Lower leg skin (tissue), 4 donors: Measurements from ENCODE around the gene ARAP3. TPM values are rescaled to one million over a fixed set of nuclear protein-coding genes. Genes with fewer than 3 reads are reported as not detected.

Experiments used
- DNase-seq, 2 donors: peaks; one replicate each; pipeline ENCODE4 v3.0.0-alpha.2; 2019; ENCODE audit warnings: low spot score in 2 of 2
- H3K4me3 ChIP-seq: fragments of 200-600 bp; sonication (generic); 2 replicates; pipeline ENCODE4 v1.5.1; 2017; ENCODE audit warnings: mild to moderate bottlenecking, low read depth; ENCODE audit not compliant: poor library complexity, severe bottlenecking
- CTCF ChIP-seq, 3 donors: fragments of 450-650 bp; IDR thresholded peaks; one replicate each; pipeline ENCODE4 v1.5.1; 2016; ENCODE audit warnings: antibody characterized with exemption in 3 of 3, mild to moderate bottlenecking in 3 of 3, moderate library complexity in 2 of 3
- POLR2A ChIP-seq, 2 donors: fragments of 450-650 bp; IDR thresholded peaks; one replicate each; pipeline ENCODE4 v1.6.1; 2016 to 2017; ENCODE audit warnings: antibody characterized with exemption in 2 of 2, mild to moderate bottlenecking in 1 of 2, moderate library complexity in 1 of 2
- WGBS, 2 donors: methylation state at CpG; one replicate each; pipeline ENCODE4 v1.1.5; 2018; 5-methylcytosine and 5-hydroxymethylcytosine counted together
- intact Hi-C: fragments of 100-400 bp; cut with DNase I; formaldehyde crosslinking; loops from one replicate; pipeline ENCODE4 v1.15.0; 2023; ENCODE audit warnings: low total_unique reads
- total RNA-seq, 4 donors: library from RNA; depleted of rRNA; stranded (reverse); fragments of >200 nt; gene quantifications; one replicate each; pipeline ENCODE4 v1.1.0, GENCODE V29; 2016

ARAP3 gene
- total RNA-seq, 4 donors from 2014 or later: 2.1 to 4.2 (median 3.7) TPM

GRCh38 chr5:141647851-141648250, 34.2 kb downstream of the ARAP3 start:
- DNase-seq: no peak
- intact Hi-C loops: no loop called here
- H3K4me3 ChIP-seq: no peak overlapping the region
- no peak for TF ChIP-seq POLR2A (IDR thresholded peaks at IDR 0.05)
- no peak for TF ChIP-seq CTCF (IDR thresholded peaks at IDR 0.05)
- WGBS, 2 donors: 80 to 91% methylated on average over 3 of the region's 3 CpGs

- 84 to 86% methylated on average over 5 of the region's 5 CpGs for WGBS, 2 donors
- TF ChIP-seq CTCF (IDR thresholded peaks at IDR 0.05) (no peak), POLR2A (IDR thresholded peaks at IDR 0.05) (no peak)
- DNase-seq: no peak
- intact Hi-C loops: no loop called here
- no peak overlapping the region for H3K4me3 ChIP-seq
Observed at GRCh38 chr5:141647242-141647641, 34.8 kb downstream of the ARAP3 start.

GRCh38 chr5:141646026-141646425, 36.0 kb downstream of the ARAP3 start:
- intact Hi-C loops: no loop called here
- 87 to 93% methylated on average over 6 of the region's 6 CpGs for WGBS, 2 donors
- H3K4me3 ChIP-seq: no peak overlapping the region
- DNase-seq: no peak
- TF ChIP-seq POLR2A (IDR thresholded peaks at IDR 0.05): no peak
- no peak for TF ChIP-seq CTCF (IDR thresholded peaks at IDR 0.05)

- 94 to 97% methylated on average over 2 of the region's 2 CpGs for WGBS, 2 donors
- TF ChIP-seq CTCF (IDR thresholded peaks at IDR 0.05): no peak
- no peak for TF ChIP-seq POLR2A (IDR thresholded peaks at IDR 0.05)
- H3K4me3 ChIP-seq: no peak overlapping the region
- peak in 1 of 2 donors; percentile 70 for DNase-seq
- intact Hi-C loops: no loop called here
Observed at GRCh38 chr5:141641634-141642267, 40.3 kb downstream of the ARAP3 start.

- 88 to 89% methylated on average over 9 of the region's 9 CpGs for WGBS, 2 donors
- H3K4me3 ChIP-seq: no peak overlapping the region
- peak in 1 of 2 donors; percentile 75 for DNase-seq
- intact Hi-C loops: no loop called here
- TF ChIP-seq CTCF (IDR thresholded peaks at IDR 0.05) (no peak), POLR2A (IDR thresholded peaks at IDR 0.05) (no peak)
Observed at GRCh38 chr5:141640698-141641097, 41.3 kb downstream of the ARAP3 start.

GRCh38 chr5:141640051-141640415, 42.0 kb downstream of the ARAP3 start:
- no peak for DNase-seq
- TF ChIP-seq POLR2A (IDR thresholded peaks at IDR 0.05) (no peak), CTCF (IDR thresholded peaks at IDR 0.05) (no peak)
- WGBS, 2 donors: 75 to 100% methylated on average over 3 of the region's 3 CpGs
- intact Hi-C loops: no loop called here
- H3K4me3 ChIP-seq: no peak overlapping the region
